Sigmoid colon (tissue), 7 donors: ENCODE measurements around the gene CRNKL1. TPM values are rescaled to one million over a fixed set of nuclear protein-coding genes. Genes with fewer than 3 reads are reported as not detected.

Experiments
- DNase-seq: peaks from one replicate; pipeline ENCODE4 v3.0.0-alpha.2; 2019
- H3K27ac ChIP-seq, 4 donors: fragments of 200-600 bp; sonication (generic); one replicate each; pipeline ENCODE4 v1.5.1; 2016 to 2019; ENCODE audit warnings: mild to moderate bottlenecking in 1 of 4
- H3K27me3 ChIP-seq, 3 donors: fragments of 200-600 bp; sonication (generic); one replicate each; pipeline ENCODE4 v1.5.1; 2019; ENCODE audit warnings: mild to moderate bottlenecking in 1 of 3
- H3K36me3 ChIP-seq, 4 donors: fragments of 200-600 bp; sonication (generic); one replicate each; pipeline ENCODE4 v1.5.1; 2016 to 2019
- H3K4me1 ChIP-seq, 4 donors: fragments of 200-600 bp; sonication (generic); one replicate each; pipeline ENCODE4 v1.5.1; 2017 to 2019
- H3K4me3 ChIP-seq, 4 donors: fragments of 200-600 bp; sonication (generic); one replicate each; pipeline ENCODE4 v1.5.1; 2017 to 2019; ENCODE audit warnings: mild to moderate bottlenecking in 2 of 4, moderate library complexity in 1 of 4
- H3K9me3 ChIP-seq, 4 donors: fragments of 200-600 bp in 3 of 4; sonication (generic) in 3 of 4; one replicate each; pipeline versions ENCODE4 v1.5.1 to v1.6.1; 2013 to 2019
- EP300 ChIP-seq, 4 donors: sonication (generic); formaldehyde crosslinking; IDR thresholded peaks; one replicate each; pipeline ENCODE4 v1.6.1; 2017; ENCODE audit warnings: antibody characterized with exemption in 4 of 4
- POLR2A ChIP-seq, 2 donors: fragments of 450-650 bp; IDR thresholded peaks; one replicate each; pipeline ENCODE4 v1.6.1; 2016; ENCODE audit warnings: antibody characterized with exemption in 2 of 2, mild to moderate bottlenecking in 2 of 2, moderate library complexity in 2 of 2
- POLR2AphosphoS5 ChIP-seq, 4 donors: sonication (generic); formaldehyde crosslinking; IDR thresholded peaks; one replicate each; pipeline ENCODE4 v1.6.1; 2017; ENCODE audit warnings: antibody characterized with exemption in 4 of 4
- WGBS, 2 donors: extraction: QIAGEN DNeasy Blood & Tissue Kit; methylation state at CpG; one replicate each; pipeline ENCODE4 v1.1.7; 2013; 5-methylcytosine and 5-hydroxymethylcytosine counted together
- intact Hi-C: fragments of 100-400 bp; cut with DNase I; formaldehyde crosslinking; loops from one replicate; pipeline ENCODE4 v1.15.1; 2023
- polyA plus RNA-seq, 3 donors: library from polyadenylated mRNA; stranded (reverse); fragments of 200-250 nt; gene quantifications; one replicate each; pipeline ENCODE4 v1.2.3, GENCODE V29; 2013
- total RNA-seq, 4 donors: library from RNA; depleted of rRNA; stranded (reverse); fragments of >200 nt; gene quantifications; one replicate each; pipeline ENCODE4 v1.1.0, GENCODE V29; 2016
- TF ChIP-seq, protein P1 (sequence below), 4 experiments: fragments of 450-650 bp in 3 of 4; fragments of 200-600 bp in 1 of 4; IDR thresholded peaks; one replicate each; pipeline ENCODE4 v1.5.1; 2016 to 2019; ENCODE audit warnings: antibody characterized with exemption in 4 of 4, mild to moderate bottlenecking in 3 of 4, moderate library complexity in 2 of 4
- donor health status: healthy with polysubstance abuse.
- donor health status: Bipolar disorder and iron deficiency.
- donor health status: healthy.

CRNKL1 gene
- total RNA-seq: 10 to 100 TPM; 19.9 to 29.1 (median 25.7) TPM
- polyA plus RNA-seq: 10 to 100 TPM in 2 of 3 donors, 1 to 10 TPM in 1; 9.0 to 15.6 (median 13.4) TPM

DNA sequence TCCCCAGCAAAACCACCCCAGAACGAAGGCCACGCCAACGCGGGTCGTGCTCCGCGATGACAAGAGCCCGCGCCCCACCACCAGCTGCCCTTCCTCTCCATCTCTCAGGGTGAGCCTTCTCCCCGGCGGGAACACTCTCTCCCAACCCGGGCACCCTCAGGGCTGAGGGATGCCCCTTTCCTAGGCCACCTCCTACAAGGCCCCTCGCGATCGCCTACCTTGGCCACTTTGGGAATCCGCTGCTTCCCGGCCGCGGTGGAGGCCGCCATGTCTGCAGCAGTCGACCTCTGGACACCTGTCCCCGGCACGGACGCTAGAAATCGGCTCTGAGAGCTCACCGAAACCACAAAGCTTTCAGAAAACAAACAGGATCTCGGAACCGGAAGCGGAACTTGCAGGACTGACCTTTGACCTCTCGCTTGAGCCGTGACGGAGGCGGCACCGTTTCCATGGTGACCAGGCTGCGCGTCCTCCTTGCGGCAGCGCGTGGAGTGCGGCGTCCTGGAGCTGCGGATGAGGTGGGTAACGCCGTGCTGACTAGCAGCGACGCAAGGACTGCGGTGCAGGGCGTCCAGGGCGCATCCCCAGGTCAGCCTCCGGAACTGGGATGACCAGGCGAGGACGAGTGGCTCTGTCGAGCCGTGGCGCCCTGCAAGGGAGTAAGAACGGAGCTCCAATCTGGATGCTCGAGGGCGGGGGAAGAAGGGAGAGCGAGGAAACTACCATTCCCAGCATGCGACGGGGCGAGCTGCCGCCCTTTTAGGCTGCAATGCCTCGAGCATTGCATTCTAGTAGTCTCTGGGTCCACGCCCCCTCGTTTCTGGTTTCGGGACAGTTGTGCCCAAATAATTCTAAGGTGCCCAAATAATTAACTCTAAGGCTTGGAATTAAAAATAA lies at the start of gene CRNKL1, which contains the start of gene CFAP61:
Gene CRNKL1, minus strand, starts transcription at position 393 of the 897 bp plus-strand sequence. Its CDS starts 124 bp downstream, at position 269.
Gene CFAP61, plus strand, starts transcription at position 459 of the 897 bp plus-strand sequence. CDS start 4,122 bp downstream, outside the sequence.
- TF ChIP-seq POLR2A (IDR thresholded peaks at IDR 0.05) (no peak), EP300 (IDR thresholded peaks at IDR 0.05) (no peak), POLR2AphosphoS5 (IDR thresholded peaks at IDR 0.05) (peak in 3 of 4 donors; percentile 50 to 59 (median 56))
- TF ChIP-seq, protein P1, sequence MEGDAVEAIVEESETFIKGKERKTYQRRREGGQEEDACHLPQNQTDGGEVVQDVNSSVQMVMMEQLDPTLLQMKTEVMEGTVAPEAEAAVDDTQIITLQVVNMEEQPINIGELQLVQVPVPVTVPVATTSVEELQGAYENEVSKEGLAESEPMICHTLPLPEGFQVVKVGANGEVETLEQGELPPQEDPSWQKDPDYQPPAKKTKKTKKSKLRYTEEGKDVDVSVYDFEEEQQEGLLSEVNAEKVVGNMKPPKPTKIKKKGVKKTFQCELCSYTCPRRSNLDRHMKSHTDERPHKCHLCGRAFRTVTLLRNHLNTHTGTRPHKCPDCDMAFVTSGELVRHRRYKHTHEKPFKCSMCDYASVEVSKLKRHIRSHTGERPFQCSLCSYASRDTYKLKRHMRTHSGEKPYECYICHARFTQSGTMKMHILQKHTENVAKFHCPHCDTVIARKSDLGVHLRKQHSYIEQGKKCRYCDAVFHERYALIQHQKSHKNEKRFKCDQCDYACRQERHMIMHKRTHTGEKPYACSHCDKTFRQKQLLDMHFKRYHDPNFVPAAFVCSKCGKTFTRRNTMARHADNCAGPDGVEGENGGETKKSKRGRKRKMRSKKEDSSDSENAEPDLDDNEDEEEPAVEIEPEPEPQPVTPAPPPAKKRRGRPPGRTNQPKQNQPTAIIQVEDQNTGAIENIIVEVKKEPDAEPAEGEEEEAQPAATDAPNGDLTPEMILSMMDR (IDR thresholded peaks at IDR 0.05): peak in 1 of 4 experiments; percentile 8
- WGBS, 2 donors: 0% methylated on average over 67 of the region's 67 CpGs
- no peaks in the 10 kb centered on the region for H3K27me3 ChIP-seq
- H3K27ac ChIP-seq: peak within 1 kb of the TSS; percentile 77 to 87 (median 84)
- H3K4me1 ChIP-seq: peaks cover 0 to 19% (median 16%) of the 10 kb centered on the region in 4 donors
- DNase-seq: peak; percentile 98
- peaks cover 16 to 35% (median 29%) of the 10 kb centered on the region in 4 donors for H3K36me3 ChIP-seq
- H3K9me3 ChIP-seq: no peaks in the 10 kb centered on the region
- intact Hi-C loops: loop anchor here (10.0 kb wide), 1 partner anchor 1258 kb away; no protein-coding TSS in a partner anchor
- peak within 1 kb of the TSS; percentile 78 to 94 (median 91) for H3K4me3 ChIP-seq

DNA sequence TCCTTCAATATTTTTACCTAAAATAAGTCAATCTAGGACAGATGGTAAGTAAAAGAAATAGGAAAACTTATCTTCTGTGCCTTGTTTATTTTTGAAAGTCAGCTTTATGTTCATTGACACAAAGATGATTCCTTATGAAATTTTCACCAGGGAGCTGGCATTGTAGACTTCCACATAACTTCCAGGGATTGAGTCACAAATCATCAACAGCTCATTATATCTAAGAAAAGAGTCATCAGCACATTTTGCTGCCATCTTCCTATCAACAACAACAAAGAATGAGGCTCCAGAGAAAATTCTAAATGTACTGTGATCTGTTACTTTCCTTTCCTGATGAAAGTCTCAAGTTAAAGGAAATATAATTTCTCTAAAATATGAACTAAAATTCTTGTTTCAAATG lies 48.6 kb upstream of the CRNKL1 start:
- Histone ChIP-seq H3K9me3 (no peaks in the 10 kb centered on the region), H3K27ac (no peak overlapping the region), H3K4me3 (no peak overlapping the region), H3K27me3 (no peaks in the 10 kb centered on the region), H3K4me1 (no peaks in the 10 kb centered on the region), H3K36me3 (no peaks in the 10 kb centered on the region)
- TF ChIP-seq POLR2AphosphoS5 (IDR thresholded peaks at IDR 0.05) (no peak), POLR2A (IDR thresholded peaks at IDR 0.05) (no peak), EP300 (IDR thresholded peaks at IDR 0.05) (no peak)
- TF ChIP-seq, protein P1 (IDR thresholded peaks at IDR 0.05): no peak
- intact Hi-C loops: no loop called here
- DNase-seq: no peak

DNA sequence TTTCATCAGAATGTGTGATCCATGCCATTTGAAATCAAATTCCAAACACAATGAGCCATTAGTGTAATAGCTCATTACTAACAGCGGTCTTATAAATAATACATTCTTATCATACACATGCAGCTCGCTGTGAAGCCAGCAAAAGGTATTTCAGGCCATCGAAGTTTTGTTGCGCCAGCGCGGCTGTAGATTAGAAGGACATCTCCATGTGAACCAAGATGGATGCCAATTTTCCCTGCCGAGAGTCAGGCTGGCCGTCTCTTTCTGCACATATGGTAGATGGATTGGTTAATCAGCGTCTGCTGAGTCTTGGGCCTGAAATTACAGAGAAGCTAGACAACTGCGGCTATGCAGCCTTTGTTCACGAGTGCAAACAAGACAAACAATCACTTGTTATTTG lies 44.2 kb upstream of the CRNKL1 start:
- Histone ChIP-seq H3K27ac (no peak overlapping the region), H3K4me1 (no peaks in the 10 kb centered on the region), H3K36me3 (no peaks in the 10 kb centered on the region), H3K27me3 (no peaks in the 10 kb centered on the region), H3K9me3 (no peaks in the 10 kb centered on the region), H3K4me3 (no peak overlapping the region)
- 77 to 86% methylated on average over 11 of the region's 11 CpGs for WGBS, 2 donors
- DNase-seq: no peak
- TF ChIP-seq EP300 (IDR thresholded peaks at IDR 0.05) (no peak), POLR2A (IDR thresholded peaks at IDR 0.05) (no peak), POLR2AphosphoS5 (IDR thresholded peaks at IDR 0.05) (no peak)
- TF ChIP-seq, protein P1 (IDR thresholded peaks at IDR 0.05): no peak
- intact Hi-C loops: no loop called here

DNA sequence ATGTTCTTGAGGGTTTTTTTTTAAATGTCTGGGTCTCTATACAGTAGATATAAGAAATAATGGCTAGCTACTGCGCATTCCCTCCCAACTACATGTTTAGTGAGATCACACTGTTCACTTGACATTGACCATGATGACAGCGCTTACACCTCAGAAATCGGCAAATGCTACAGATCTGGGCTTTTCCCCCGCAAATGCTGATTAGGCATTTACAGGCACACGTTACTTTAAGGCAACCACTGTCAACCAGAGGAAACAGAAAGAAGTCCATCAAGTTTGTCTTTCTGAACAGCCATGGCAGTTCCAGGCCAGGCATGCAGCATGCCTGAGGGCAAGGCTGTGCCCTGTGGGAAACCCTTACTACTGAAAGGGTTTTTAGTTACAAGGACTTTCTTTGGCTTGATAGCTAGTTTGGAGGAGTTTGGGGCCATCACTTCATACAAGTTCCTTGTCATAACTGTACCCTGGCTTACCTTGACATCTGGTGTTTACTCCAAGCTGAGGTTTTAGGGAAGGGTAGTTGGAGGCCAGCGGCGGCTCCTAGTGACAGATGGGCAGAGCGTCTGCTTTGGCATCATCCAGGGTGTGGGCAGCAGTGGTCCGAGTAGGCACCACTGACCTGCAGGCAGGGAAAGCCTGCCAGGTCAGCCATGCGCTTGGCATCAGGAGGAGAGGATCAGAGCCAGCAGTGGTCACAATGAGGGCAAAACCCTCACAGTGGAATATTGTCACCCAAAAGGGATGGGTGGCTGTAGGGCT lies 43.0 kb upstream of the CRNKL1 start:
- H3K27me3 ChIP-seq: no peaks in the 10 kb centered on the region
- no peaks in the 10 kb centered on the region for H3K4me1 ChIP-seq
- no peaks in the 10 kb centered on the region for H3K36me3 ChIP-seq
- intact Hi-C loops: no loop called here
- TF ChIP-seq POLR2A (IDR thresholded peaks at IDR 0.05) (no peak), EP300 (IDR thresholded peaks at IDR 0.05) (no peak)
- WGBS, 2 donors: 93 to 94% methylated on average over 10 of the region's 10 CpGs
- no peaks in the 10 kb centered on the region for H3K9me3 ChIP-seq
- no peak overlapping the region for H3K4me3 ChIP-seq
- no peak overlapping the region for H3K27ac ChIP-seq
- no peak for DNase-seq

DNA sequence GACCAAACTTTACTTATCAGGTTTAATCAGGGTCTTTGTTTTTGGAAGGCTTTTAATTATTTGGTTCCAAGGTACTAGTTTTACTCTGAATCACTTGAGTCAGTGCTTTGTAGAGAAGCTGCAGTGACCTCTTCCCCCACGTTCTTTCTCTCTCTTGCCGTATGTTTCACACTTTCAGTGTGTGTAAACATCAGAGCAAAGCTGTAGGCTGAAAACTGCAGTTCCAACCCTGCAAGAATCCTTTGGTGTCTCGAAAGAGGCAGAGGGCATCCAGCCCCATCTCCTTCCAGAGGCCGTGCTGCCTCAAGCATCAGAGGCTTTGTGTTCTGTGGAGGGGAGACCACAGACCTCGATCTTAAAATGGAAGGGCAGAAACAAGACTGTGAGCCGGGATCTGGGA lies 42.1 kb upstream of the CRNKL1 start:
- intact Hi-C loops: no loop called here
- H3K36me3 ChIP-seq: no peaks in the 10 kb centered on the region
- H3K4me1 ChIP-seq: no peaks in the 10 kb centered on the region
- H3K4me3 ChIP-seq: no peak overlapping the region
- H3K27me3 ChIP-seq: no peaks in the 10 kb centered on the region
- DNase-seq: no peak
- 72 to 75% methylated on average over 6 of the region's 6 CpGs for WGBS, 2 donors
- no peak overlapping the region for H3K27ac ChIP-seq
- TF ChIP-seq POLR2AphosphoS5 (IDR thresholded peaks at IDR 0.05) (no peak), POLR2A (IDR thresholded peaks at IDR 0.05) (no peak), EP300 (IDR thresholded peaks at IDR 0.05) (no peak)
- TF ChIP-seq, protein P1 (IDR thresholded peaks at IDR 0.05): no peak
- H3K9me3 ChIP-seq: no peaks in the 10 kb centered on the region
